Mucosa of descending colon (tissue), 3 donors: Measurements from ENCODE around the gene AGBL3. TPM values are rescaled to one million over a fixed set of nuclear protein-coding genes. Genes with fewer than 3 reads are reported as not detected.

Source experiments
- ATAC-seq: fragments of 200-7000 bp; cut with Tn5 transposase; one replicate; pipeline ENCODE4 v1.9.1; 2020; ENCODE audit warnings: mild to moderate bottlenecking, moderate library complexity
- DNase-seq, 3 donors: peaks; one replicate each; pipeline ENCODE4 v3.0.0-alpha.2; 2020
- H3K36me3 ChIP-seq: fragments of 200-600 bp; one replicate; pipeline ENCODE4 v1.8.0; 2021; ENCODE audit warnings: low read depth, mild to moderate bottlenecking
- H3K4me1 ChIP-seq: fragments of 200-600 bp; one replicate; pipeline ENCODE4 v1.8.0; 2021; ENCODE audit warnings: low read depth, mild to moderate bottlenecking
- H3K4me3 ChIP-seq: fragments of 200-600 bp; one replicate; pipeline ENCODE4 v1.8.0; 2021; ENCODE audit warnings: mild to moderate bottlenecking
- H3K9me3 ChIP-seq: fragments of 200-600 bp; one replicate; pipeline ENCODE4 v1.8.0; 2021; ENCODE audit warnings: mild to moderate bottlenecking
- intact Hi-C, 2 donors: fragments of 100-400 bp; cut with DNase I in 1 of 2; cut with micrococcal nuclease in 1 of 2; formaldehyde crosslinking; loops; one replicate each; pipeline versions ENCODE4 v1.11.0 to v1.11.1; 2022; cut with DNase I, micrococcal nuclease
- total RNA-seq, 3 donors: library from RNA; stranded (reverse); fragmentation: NEBNext Ultra II Directional in 2 of 3; extraction: Animal tissue kit (Norgen Biotek cat#: 25700) in 2 of 3; gene quantifications; one replicate each; pipeline versions ENCODE4 v1.2.1 to v1.2.4, GENCODE V29; 2021 to 2023
- TF ChIP-seq, protein P1 (sequence below): fragments of 200-600 bp; IDR thresholded peaks from one replicate; pipeline ENCODE4 v1.8.0; 2022; ENCODE audit warnings: antibody characterized with exemption, mild to moderate bottlenecking
- donor health status: DM: no; HTN: no; CAD: no; lungs with moderate emphysema.
- donor health status: DM: no; HTN: no; CAD: no.
- donor health status: DM: no; HTN: yes; CAD: no.

The AGBL3 gene
- total RNA-seq, 3 donors from 2014 or later: 1.6 to 2.5 (median 1.9) TPM

DNA sequence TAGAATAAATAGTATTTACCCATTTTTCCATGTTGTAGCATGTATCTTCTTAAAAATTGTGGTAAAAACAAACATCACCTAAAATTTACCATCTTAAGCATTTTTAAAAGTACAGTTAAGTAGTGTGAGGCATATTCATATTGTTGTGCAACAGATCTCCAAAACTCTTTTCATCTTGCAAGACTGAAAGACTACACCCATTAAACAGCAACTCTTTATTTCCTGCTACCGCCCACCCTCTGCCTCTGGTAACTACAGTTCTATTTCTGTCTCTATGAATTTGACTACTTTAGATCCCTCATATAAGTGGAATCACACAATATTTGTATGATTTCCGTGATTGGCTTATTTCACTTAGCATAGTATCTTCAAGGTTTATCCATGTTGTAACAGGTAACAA, 40.0 kb upstream of the AGBL3 start:
- no peak for ATAC-seq
- no peaks in the 10 kb centered on the region for H3K9me3 ChIP-seq
- TF ChIP-seq, protein P1, sequence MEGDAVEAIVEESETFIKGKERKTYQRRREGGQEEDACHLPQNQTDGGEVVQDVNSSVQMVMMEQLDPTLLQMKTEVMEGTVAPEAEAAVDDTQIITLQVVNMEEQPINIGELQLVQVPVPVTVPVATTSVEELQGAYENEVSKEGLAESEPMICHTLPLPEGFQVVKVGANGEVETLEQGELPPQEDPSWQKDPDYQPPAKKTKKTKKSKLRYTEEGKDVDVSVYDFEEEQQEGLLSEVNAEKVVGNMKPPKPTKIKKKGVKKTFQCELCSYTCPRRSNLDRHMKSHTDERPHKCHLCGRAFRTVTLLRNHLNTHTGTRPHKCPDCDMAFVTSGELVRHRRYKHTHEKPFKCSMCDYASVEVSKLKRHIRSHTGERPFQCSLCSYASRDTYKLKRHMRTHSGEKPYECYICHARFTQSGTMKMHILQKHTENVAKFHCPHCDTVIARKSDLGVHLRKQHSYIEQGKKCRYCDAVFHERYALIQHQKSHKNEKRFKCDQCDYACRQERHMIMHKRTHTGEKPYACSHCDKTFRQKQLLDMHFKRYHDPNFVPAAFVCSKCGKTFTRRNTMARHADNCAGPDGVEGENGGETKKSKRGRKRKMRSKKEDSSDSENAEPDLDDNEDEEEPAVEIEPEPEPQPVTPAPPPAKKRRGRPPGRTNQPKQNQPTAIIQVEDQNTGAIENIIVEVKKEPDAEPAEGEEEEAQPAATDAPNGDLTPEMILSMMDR: no peak
- DNase-seq: no peak
- H3K4me1 ChIP-seq: no peaks in the 10 kb centered on the region
- H3K4me3 ChIP-seq: no peak overlapping the region
- intact Hi-C loops: no loop called here
- no peaks in the 10 kb centered on the region for H3K36me3 ChIP-seq

GRCh38 chr7:134947329-134947728, 39.0 kb upstream of the AGBL3 start:
- intact Hi-C loops: no loop called here
- Histone ChIP-seq H3K4me1 (no peaks in the 10 kb centered on the region), H3K36me3 (no peaks in the 10 kb centered on the region), H3K9me3 (no peaks in the 10 kb centered on the region), H3K4me3 (no peak overlapping the region)
- no peak for ATAC-seq
- DNase-seq: no peak
- TF ChIP-seq, protein P1: no peak

DNA sequence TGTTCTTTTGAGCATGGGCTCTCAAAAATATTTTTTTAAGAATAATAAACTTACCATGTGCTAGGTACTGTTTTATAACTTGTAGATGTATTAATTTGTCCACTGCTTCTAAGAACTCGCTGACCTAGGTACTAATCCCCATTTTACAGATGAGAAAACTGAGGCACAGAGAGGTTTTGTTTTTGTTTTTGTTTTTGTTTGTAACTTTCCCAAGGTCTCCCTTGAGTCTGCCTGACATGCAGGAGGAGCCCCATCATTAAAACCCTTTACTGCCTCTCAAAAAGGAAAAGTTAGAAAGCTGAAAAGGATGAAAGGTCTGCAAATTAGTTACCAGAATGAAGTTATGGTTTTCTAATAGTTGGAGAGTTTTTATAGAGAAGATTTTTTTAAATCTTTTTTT, 38.5 kb upstream of the AGBL3 start:
- ATAC-seq (no peak), DNase-seq (no peak)
- TF ChIP-seq, protein P1: no peak
- intact Hi-C loops: no loop called here
- Histone ChIP-seq H3K9me3 (no peaks in the 10 kb centered on the region), H3K4me3 (no peak overlapping the region), H3K4me1 (no peaks in the 10 kb centered on the region), H3K36me3 (no peaks in the 10 kb centered on the region)

- ATAC-seq (no peak), DNase-seq (no peak)
- no peak overlapping the region for H3K4me3 ChIP-seq
- H3K4me1 ChIP-seq: no peaks in the 10 kb centered on the region
- intact Hi-C loops: no loop called here
- no peaks in the 10 kb centered on the region for H3K36me3 ChIP-seq
- TF ChIP-seq, protein P1: no peak
- H3K9me3 ChIP-seq: no peaks in the 10 kb centered on the region
Observed at GRCh38 chr7:134948246-134948645, 38.1 kb upstream of the AGBL3 start.

DNA sequence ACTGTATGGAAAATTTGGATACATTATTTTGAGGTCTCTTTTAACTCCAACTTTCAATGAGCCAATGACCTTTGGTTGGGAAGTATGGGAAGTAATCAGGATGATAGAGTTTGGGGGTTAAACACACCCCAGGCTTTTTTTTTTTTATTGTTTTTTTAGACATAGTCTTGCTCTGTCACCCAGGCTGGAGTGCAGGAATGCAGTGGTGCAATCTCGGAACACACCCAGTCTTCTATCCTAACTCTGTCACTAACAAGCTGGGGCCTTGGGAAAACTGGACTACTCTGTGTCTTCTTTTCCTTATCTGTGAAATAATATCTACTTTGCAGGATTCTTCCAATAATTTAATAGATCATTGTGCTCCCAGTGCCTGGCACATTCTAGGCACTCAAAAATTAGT, 37.6 kb upstream of the AGBL3 start:
- no peaks in the 10 kb centered on the region for H3K9me3 ChIP-seq
- TF ChIP-seq, protein P1: no peak
- intact Hi-C loops: no loop called here
- no peaks in the 10 kb centered on the region for H3K4me1 ChIP-seq
- ATAC-seq (no peak), DNase-seq (no peak)
- H3K4me3 ChIP-seq: no peak overlapping the region
- H3K36me3 ChIP-seq: no peaks in the 10 kb centered on the region

GRCh38 chr7:134949171-134949570, 37.1 kb upstream of the AGBL3 start:
- DNase-seq: no peak
- intact Hi-C loops: no loop called here

More at GRCh38 chr7:134949171-134949570, 37.1 kb upstream of the AGBL3 start:
- TF ChIP-seq, protein P1: no peak
- Histone ChIP-seq H3K4me1 (no peaks in the 10 kb centered on the region), H3K9me3 (no peaks in the 10 kb centered on the region), H3K4me3 (no peak overlapping the region), H3K36me3 (no peaks in the 10 kb centered on the region)
- ATAC-seq: no peak
